ENCODE data around the gene FAM83E.
A peak's percentile ranks its signal among the peaks of the same experiment; 100 is the strongest.

Gene FAM83E

DNA sequence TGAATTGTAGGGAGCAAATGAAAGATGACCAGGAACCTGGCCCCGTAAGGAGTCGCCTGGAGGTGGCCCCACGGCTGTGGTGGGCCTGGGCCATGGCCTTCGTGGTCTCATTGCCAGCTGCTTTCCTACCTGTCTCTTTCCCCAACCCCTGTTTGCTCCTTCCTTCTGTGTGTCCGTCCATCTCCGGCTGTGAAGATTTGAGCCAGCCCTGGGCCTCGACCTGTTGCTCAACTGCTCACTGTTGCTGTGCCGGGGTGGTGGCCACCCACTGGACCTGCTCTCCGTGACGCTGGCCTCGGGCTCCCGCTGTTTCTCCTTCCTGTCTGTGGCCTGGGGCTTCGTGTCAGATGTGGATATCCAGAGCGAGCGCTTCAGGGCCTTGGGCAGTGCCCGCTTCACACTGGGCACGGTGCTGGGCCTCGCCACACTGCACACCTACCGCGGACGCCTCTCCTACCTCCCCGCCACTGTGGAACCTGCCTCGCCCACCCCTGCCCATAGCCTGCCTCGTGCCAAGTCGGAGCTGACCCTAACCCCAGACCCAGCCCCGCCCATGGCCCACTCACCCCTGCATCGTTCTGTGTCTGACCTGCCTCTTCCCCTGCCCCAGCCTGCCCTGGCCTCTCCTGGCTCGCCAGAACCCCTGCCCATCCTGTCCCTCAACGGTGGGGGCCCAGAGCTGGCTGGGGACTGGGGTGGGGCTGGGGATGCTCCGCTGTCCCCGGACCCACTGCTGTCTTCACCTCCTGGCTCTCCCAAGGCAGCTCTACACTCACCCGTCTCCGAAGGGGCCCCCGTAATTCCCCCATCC lies 13.8 kb upstream of the FAM83E start:
- DNase-seq (ENCODE audit: low read depth): no peak

DNA sequence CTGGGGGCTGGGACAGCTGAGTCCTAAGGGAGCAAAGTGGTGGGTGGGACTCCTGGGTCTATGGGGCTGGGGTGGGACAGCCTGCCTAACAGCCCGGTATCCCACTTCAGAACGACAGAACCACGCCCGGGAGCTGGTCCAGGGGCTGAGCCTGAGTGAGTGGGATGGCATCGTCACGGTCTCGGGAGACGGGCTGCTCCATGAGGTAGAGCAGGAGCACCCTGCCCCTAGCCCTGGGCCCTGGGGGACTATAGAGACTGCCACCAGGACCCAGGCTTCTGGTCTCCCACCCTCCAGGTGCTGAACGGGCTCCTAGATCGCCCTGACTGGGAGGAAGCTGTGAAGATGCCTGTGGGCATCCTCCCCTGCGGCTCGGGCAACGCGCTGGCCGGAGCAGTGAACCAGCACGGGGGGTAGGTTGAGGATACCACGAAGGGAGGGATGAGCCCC lies 13.0 kb upstream of the FAM83E start:
- DNase-seq (ENCODE audit: low read depth): no peak

DNA sequence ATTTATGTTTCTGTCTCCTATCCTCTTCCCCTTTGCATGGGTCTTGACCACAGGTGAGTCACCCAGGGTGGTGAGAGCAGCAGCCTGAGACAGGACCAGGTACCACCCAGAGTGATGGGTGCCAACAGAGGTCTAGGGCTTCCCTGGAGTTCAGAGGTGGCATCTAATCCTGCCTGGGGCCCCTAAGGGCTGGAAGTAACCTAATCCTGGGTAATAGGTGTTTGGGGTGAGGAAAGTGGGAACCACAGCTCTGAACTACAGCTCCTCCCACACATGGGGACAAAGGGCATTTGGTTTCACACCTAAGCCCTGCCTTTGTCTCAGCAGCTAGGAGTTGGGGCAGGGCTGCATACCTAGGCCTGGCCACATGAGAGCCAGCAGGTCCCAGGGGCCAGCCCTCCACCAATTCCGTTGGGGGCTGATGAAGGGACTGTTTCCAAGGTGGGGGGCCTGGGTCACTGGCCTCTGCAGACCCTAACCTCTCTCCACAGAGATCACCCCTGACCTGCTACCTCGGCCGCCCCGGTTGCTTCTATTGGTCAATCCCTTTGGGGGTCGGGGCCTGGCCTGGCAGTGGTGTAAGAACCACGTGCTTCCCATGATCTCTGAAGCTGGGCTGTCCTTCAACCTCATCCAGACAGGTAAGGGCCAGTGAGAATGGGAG lies 12.5 kb upstream of the FAM83E start:
- no peak for DNase-seq (ENCODE audit: low read depth)

DNA sequence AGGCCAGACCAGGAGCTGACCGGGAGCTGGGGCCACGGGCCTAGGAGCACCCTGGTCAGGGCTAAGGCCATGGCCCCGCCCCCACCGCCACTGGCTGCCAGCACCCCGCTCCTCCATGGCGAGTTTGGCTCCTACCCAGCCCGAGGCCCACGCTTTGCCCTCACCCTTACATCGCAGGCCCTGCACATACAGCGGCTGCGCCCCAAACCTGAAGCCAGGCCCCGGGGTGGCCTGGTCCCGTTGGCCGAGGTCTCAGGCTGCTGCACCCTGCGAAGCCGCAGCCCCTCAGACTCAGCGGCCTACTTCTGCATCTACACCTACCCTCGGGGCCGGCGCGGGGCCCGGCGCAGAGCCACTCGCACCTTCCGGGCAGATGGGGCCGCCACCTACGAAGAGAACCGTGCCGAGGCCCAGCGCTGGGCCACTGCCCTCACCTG lies 11.0 kb upstream of the FAM83E start:
- no peak for DNase-seq (ENCODE audit: low read depth)

DNA sequence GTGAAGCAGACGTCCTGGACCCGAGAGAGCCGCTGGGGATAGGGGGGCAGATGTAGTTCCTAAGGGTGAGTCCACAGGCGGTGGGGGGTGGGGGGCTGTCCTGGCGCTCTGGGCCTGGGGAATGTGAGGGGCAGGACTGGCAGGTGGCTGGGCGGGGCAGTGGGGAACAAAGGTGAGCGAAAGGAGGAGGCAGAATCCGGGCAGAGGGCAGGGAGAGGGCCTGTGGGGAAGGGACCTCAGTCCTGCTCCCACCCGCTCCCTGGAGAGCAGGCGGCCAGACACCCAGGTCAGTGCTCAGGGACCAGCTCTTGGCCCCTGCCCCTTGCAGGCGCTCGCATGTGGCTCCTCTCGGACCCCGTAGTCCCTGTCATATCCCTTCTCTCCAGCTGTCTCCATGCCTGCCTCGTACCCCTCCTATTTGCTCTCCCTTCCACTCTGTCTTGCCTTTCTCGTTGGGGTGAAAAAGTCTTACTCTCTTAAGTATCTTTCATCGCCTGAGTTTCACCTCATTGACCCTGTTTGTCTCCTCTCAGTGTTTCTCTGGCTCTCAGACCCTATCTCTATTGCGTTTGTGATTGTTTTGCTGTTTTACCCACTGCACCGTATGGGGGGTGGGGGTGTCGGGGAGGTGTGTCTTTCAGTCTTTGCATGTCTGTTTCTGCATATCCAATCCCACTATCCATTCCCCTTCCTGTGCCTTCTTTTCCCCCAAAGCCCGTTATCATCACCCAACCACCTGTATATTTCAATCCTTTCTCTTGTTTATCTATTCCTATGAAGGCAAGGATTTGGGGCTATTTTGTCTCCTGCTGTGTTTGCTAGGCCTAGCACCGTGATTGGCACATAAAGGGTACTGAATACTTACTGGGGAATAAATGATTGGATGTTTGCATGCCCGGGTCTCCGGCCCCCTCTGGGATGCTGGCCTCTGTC lies 10.2 kb upstream of the FAM83E start:
- DNase-seq (ENCODE audit: low read depth): no peak

DNA sequence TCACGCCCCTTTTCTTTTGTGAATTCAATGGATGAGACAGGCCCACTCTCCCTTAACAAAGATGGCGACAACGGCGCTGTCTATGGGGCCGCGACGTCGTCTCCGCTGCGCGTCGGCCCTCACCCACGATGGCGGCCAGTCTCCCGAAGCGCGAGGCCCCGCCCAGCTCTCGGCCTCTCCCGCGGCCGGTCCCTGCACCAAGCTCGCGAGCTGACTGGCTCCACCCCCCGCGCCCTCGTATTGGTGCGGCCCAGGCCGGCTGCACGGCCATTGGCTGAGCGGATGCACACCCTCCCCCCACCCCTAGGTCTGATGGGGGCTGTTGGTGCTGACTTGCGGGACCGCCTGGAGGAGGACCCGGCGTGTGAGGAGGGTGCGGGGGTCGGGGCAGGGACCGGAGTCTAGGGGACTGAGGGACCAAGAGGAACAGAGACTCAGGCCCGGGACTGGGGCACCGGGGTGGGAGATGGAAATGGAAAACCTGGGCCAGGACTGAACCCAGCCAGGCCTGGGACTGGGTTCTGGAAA lies 9.3 kb upstream of the FAM83E start:
- DNase-seq (ENCODE audit: low read depth): peak; percentile 94

DNA sequence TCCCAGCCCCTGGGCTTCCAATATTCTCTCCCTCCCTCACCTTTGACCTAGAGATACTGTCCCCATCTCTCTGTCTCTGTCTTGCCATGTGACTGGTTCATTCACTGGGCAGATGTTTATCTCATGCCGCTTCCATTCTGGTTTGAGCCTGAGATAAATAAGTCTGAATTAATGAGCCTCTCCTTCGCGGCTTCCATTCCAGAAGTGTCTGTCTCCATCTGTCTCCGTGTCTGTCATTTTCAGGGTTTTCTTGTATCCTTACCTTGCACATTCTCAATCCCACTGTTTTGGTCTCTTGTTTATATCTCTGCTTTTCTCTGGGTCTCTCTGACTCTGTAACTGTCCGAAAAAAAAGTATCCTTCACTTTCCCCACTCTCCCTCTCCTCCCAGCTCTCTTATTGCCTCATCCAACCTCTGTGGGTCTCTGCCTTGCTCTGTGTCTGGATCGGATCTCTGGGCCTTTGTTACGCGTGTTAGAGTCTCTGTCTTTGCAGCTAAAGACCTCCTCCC lies 8.7 kb upstream of the FAM83E start:
- no peak for DNase-seq (ENCODE audit: low read depth)

DNA sequence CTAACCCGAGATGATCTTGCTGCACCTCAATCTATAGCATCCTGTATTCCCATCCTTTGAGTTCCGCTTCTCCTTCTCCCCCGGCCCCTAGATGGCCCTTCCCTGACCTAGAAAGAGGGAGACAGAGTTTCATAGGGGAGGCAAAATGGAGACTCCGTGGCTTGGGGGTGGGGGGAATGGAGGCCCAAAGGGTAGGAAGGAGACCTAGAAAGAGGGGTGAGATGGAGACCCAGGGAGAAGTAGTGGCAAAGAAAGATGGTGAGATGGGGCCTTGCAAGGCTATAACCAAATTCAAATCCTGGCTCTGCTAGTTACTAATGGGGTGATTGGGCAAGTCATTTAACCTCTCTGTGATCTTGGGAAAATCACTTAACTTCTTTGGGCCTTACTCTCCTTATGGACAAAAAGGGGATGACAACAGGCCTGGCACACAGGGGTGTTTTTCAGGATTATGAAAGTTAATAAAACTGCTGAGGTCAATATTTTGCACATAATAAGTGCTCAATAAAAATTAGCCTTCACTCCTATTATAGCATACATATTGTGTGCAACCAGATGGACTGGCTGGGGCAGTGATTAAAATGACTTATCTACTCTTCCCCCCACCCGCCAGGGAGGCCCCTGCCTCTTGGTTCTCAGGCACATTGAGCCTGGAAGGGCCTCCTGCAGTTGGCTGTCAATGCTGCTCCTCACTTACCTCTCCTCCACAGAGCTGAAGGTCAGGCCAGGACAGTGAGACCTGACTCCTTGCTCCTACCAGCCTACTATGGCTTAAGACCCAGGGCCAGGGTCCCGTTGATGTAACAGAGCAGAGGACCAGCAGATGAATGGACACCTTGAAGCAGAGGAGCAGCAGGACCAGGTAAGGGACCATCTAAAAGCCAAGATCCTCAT lies 5.1 kb upstream of the FAM83E start:
- DNase-seq (ENCODE audit: low read depth): no peak

DNA sequence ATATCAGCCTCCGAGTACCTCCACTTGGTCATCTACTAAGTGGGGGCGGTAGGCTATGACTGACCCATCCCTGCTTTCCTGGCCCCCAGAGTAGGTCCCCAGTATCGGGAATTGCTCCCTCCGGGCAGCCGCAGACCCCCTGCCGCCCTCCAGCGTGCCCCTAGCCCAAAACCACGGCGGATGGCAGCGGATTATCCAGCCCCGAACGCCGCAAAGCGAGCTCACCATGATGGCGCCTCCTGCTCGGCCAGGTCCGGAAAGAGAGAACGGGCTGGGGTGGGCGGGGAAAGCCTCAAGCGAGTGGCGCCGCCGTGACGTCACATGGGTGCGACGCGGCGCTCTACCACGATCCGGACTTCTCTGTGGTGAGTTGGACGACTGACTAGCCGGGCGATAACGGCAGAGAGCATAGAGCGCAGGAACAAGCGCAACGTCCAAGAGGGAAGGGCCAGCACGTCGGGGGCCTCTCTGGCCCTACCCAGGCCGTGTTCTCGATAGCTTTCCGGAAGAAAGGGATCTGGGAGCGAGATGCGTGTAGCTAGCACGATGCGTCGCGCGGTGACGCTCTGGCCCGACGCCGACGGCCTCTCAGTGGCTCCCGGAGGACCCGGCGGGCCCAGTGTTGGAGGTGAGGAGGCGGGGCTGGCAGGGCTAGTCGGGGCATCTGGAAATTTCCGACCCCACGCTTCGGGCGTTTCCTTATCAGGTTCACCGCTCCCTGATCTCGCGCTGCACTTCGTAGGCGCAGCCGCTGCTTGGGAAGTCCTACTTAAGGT lies 4.2 kb upstream of the FAM83E start, which contains the start of the genes RPL18 and SPHK2:
Gene RPL18, minus strand, starts transcription at position 263 of the 776 bp plus-strand sequence. Its CDS starts 35 bp downstream, at position 228.
Gene SPHK2, plus strand, starts transcription at position 591 of the 776 bp plus-strand sequence. CDS start 1,009 bp downstream, outside the sequence.
- DNase-seq (ENCODE audit: low read depth): peak; percentile 99

DNA sequence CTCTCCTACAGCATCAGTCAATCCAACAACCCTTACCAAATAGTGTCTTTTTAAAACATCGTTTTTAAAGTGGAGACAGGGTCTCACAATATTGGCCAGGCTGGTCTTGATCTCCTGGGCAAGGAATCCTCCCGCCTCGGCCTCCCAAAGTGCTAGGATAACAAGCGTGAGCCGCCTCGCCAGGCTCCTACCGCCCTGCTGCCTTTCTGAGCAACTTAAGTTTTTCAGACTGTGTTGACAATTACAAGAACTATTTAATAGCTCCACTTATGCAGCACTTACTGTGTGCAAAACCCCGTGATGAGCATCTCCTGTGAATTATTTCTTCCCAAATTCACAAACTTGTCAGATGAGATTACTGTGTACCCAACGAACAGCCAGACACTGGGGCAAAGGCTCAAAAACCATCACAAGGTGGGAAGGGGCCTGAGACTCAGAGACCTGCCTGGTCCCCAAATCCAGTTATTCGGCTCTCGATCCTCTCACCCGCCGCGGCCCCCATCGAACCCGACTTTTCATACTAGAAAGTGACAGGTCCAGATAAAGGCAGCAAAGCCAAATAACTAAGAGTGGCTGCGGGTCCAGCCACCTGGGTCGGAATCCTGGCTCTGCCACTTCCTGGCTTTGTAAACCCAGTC lies 3.5 kb upstream of the FAM83E start:
- no peak for DNase-seq (ENCODE audit: low read depth)

DNA sequence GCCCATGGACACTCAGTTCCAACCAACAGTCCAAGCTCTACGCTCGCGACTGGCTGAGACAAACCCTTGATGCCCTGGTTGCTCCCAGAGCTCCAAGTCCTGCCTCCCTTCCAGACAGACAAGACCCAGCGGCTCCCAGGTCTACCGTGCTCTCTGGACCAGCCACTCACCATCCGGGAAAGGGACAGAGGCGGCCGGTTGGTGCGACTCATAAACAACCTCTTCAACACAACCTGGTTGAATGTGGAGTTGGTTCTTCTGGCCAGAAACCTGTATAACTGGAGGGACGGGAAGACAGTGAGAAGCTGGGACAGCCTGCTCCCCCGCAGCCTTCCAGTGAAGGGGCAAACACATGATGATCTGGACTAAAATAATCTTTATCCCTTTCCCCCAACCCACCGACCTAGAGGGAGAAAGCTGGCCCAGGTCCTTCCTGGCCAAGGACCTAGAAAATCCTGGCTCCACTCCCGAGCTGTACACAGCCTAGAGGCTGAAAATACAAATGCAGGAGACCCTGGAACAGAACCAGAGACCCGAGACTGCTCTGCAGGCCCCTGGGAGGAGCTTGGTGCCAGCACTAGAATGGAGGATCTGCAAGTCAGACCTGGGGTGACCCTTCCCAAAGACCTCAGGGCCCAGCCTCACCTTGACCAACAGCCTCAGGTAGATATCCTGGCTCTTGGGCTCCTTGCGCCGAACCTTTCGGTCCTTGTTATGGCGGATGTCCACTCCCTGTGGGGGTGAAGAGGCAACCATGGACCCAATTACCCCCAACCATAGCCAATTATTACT lies 2.5 kb upstream of the FAM83E start:
- DNase-seq (ENCODE audit: low read depth): no peak

DNA sequence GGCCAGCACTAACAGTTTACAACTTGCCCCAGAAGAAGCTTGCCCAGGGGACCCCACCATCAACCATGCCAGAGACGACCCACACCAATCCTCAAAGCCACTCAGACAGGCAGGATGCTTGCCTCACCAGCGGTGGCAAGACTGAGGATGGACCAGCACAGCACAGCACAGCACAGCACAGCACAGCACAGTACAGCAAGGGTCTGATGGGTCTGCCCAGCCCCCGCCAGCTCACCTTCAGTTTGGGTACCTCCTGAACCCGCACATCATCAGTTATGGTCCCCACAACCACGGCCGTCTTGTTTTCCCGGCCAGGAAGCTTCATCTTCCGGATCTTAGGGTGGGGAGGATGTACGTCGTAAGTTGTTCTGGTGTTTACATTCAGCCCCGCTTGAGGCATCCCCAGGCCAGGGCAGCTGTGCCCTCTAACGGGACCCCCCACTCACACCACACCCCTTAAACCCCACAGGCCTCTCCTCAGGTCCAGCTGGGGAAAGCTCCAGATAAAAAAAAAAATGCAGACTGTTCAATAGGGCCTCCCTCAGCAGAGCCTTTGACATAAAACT lies 1.7 kb upstream of the FAM83E start:
- DNase-seq (ENCODE audit: low read depth): no peak

DNA sequence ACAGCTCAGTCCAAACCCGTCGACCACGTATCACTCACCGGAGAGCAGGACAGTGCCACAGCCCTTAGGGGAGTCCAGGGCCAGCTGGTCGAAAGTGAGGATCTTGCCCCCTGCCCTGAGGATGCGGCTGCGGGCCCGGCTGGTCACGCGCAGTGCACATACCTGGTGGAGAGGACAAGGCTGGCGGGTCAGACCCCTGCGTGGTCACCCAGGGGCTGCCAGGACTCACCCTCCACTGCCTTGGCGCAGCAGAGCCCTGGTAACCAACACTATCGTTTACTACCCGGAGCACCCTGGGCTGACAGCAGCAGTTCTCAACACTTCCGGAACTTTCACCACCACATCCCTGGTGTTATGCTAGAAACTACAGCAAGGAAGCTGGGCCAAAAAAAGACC lies 1.2 kb upstream of the FAM83E start:
- no peak for DNase-seq (ENCODE audit: low read depth)

DNA sequence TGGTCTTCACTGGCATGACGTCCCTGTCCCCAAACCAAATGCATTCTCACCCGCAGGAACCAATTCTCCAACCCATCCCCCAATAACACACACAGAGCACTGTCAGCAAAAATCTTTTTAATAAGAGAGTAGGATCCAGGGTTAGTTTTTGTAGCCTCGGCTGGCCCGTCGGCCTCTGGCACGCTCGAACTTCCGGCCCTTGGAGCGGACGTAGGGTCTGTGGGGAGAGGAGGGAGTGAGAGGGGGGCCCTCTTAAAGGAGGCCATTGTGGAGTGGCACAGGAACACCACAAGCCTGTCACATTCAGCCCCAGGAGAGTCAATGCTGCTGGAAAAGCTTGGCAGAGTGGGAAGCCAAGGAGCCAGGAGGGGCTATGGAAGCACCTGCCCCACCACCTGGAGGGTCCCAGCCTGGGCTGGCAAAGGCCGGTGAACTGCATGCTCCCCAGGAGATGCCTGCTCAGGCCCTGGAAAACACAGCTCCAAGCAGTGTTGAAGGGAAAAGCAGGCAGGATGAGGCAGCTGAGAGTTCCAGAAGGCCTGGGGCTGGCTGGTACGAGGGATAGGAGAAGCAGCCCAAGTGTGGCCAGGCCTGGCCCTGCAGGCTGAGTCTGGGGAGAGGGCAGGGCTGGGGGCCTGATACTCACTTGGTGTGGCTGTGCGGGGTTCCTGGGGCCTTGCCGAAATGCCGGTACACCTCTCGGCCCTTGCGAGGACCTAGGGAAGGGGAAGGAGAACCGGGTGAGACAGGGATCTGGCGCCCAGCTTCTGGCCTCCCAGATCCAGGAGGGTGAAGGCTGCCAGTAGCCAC lies 560 bp upstream of the FAM83E start:
- DNase-seq (ENCODE audit: low read depth): no peak

DNA sequence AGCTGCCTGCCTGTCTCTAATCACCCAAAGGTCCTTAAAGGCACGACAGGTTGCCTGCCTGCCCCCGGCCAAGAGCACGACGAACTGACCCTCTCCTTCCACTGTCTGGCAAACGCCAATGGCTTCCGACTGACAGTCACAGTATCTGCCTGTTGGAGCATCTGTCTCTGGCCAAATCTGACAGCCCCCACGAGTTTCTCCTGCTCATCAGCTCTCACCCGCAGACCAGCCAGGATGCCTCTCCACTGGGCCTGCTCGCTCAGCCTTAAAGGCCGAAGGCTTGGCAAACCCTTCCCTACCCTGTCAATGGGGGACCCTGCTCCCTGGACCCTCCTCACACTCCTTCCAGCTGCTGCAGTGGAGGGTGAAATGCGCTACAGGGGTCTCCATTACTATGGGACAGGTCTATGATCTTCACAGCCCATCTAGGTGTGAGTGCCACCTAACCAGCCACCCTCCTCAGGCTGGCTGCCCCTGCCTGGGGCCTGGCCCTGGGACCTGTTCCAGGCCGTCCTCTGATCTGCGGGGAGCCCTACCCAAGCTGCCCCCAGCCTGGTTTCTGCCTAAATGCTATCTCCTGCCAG lies 932 bp downstream of the FAM83E start:
- DNase-seq (ENCODE audit: low read depth): no peak

DNA sequence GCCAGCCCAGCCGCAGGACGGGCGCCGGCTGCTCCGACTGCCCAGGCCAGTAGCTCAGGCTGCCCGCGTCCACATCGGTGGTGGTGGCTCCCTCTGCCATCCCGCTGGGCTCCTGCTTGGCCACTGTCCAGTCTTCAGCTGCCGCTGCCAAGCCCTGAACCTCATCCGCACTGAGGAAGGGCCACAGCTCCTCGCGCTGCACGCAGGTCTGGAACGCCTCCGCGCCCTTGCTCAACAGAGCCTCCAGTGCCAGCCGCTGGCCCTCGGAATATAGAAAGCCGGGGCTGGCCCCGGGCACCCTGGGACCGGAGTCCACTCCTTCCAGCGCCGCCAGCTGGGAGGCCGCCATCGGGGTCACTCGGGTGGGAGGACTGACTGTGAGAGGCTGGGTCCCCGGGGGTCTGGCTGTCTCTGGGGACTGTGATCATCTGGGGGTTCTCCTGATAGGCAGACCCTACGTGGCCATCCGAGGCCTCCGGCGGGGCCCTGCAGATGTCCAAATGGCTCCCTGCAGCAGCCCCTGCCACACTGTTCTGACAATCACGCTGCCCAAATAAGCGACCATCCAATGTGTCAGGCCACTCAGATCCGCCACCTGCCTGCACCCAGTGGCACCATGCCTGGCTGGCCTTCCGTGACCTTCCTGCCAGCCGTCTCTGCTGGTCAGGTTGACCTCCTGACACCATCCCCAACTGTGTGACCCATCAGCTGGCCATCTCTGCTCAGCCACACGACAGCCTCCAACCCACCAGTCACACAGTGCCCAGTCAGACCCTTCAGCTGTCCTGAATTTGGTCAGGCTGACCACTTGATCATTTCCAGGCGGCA lies 1.6 kb downstream of the FAM83E start:
- DNase-seq (ENCODE audit: low read depth): no peak
